GM18861 (cell line): Measurements from ENCODE around the gene IFNA13.

Source experiments
- ATAC-seq: cut with Tn5 transposase; IDR thresholded peaks from one replicate; pipeline ENCODE4 v1.9.1; 2021; ENCODE audit not compliant: unreplicated experiment

Gene IFNA13

GRCh38 chr9:21362287-21362686 lies 5.6 kb downstream of the IFNA13 start:
- no peak for ATAC-seq

DNA sequence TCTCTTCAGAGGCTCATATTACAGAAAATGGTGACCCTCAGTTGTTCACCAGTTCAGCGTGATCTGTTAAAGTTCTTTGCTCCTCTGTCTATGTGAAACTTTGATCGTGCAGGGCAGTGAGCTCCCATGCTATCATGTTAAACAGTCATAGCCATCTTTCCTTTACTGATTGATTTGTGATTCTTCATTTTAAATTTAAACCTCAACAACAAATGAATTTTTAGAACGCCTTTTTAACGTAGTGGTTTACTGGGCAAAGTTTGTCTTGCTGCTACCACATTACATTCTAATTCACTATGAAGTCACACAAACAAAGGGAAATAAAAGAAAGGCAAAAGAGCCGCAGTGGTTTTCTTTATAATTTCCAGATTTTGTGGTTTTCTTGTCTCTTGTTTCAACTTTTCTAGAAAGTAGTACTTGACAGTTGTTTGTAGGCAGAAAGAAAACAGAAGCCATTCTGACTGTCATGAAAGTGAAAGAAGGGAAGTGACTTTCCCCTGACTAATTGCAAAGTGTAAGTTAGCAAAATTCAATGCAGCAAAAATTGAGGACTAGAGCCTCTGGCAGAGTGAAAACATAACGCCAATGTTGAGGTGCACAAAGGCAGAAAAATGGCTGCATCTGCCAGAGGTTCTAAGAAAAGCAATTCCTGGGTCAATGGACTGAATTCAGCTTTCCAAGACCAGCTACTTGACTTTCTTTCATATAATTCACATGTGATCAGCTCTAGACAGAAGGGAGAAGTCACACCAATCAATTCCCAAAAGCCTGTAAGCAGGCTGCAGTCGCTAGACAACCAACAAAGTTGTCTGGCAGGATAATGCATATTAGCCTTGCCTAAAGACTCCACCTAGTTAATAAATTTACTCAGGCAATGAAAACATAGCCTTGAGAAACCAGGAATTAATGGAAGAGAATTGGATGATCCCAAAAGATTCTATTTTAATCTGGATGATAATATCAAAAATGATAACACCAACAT lies 10.1 kb downstream of the IFNA13 start:
- peak; percentile 96 for ATAC-seq

DNA sequence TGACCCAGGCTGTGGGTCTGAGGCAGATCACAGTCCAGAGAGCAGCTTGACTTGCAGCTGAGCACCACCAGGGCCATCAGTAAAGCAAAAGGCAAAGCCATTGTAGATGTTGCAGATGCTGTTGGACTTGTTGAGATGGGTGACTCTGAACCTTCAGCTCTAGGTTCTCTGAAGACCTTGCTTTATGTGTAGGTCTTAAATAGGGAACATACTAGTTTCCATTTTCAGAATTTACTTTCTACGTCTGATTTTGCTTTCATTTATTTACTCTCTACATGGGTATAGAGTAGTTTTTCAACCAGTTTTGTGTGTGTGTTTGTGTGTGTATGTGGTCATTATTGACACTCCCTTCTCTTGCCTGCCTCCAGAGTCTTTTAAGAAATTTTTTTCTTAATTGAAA lies 17.1 kb downstream of the IFNA13 start, which contains the start of gene IFNA6:
Gene IFNA6, minus strand, starts transcription at position 101 of the 400 bp plus-strand sequence. Its CDS starts 0 bp downstream, at position 101.
- ATAC-seq: no peak

DNA sequence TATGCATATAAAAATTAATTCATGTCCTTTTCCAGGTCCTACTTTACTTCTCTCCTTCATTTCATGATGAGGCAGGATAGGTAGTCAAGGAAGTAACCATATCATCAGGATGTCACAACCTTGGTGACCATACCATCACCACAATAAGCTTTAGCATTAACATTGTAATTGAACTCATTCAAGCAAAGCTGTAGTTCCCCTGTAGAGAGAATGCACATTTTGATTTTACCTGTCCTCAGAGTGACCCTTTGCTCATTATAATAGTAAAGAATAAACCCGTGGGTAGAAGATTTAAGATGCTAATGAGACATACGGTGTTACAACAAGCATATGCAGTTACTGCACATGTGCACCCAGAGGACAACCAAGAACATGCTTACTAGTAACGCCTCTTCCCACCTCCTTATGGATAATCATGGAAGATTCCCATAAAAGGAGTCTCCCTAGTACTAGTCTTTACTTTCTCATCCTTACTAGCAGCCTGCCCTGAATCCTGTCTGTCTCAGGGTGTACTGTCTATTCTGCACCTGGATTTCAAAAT lies 19.4 kb downstream of the IFNA13 start:
- ATAC-seq: no peak

- no peak for ATAC-seq
Measured at GRCh38 chr9:21340735-21341134, 27.1 kb downstream of the IFNA13 start.

GRCh38 chr9:21336457-21336856 lies 31.4 kb downstream of the IFNA13 start:
- no peak for ATAC-seq

DNA sequence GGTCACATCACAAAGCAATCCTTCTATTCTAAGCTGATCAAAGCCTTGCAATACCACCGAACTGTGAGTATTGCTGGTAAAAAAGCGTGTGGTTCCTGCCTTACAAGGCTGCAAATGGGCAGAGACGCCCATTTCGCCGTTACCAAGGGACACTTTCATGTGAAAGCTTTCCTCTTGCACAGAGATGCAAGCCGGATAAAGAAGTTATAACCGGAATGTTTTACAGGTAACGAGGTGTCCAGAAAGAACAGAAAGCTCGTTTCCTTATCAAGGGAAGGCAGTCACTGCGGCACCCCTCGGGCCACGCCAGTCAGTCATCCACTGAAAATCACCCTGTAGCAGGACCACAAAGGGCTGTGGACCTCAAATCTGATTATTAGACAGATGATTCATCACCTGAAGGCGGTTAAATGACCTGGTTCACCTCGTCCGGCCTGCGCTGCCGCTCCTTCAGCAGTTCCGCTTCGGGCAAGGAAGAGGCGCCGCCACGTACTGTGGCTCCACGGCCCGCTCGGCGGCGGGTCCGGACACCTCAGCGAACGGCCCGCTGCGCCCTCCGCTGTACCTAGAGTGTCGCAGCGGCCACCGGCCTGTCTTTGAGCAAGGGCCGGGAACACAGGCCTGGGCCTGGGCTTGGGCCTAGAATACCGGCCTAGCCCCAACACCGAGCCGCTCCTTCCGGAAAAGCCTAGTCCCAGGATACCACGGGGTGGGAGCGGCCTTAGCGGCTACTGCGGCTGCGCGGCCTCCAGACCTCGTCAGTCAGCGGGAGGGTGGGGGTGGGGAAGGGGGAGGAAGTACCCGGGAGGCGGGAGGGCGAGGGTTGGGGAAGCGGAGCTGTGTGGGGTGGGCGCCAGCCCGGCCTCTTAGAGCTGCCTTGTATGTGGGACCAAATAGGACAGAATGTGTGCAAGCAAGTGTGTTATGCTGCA lies 32.9 kb downstream of the IFNA13 start, which contains the start of gene KLHL9:
Gene KLHL9, minus strand, starts transcription at position 704 of the 932 bp plus-strand sequence. Its CDS starts 545 bp downstream, at position 159.
- ATAC-seq: peak; percentile 79

DNA sequence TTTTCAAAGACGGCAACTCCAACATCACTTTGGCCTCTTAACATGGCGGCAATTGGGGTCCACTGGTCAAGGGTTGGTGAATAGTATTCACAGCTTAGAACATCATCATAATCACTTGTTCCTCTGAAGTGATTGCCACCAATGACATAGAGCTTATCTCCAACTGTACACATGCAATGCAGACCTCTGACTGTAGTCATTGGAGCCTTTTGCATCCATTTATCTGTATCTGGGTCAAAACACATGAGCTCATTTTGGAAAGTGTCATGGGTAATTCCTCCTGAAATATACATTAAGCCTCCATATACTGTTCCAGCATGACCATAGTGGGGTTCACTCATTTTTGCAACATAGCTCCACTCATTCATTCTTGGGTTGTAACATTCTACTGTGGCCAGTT lies 34.6 kb downstream of the IFNA13 start:
- no peak for ATAC-seq

DNA sequence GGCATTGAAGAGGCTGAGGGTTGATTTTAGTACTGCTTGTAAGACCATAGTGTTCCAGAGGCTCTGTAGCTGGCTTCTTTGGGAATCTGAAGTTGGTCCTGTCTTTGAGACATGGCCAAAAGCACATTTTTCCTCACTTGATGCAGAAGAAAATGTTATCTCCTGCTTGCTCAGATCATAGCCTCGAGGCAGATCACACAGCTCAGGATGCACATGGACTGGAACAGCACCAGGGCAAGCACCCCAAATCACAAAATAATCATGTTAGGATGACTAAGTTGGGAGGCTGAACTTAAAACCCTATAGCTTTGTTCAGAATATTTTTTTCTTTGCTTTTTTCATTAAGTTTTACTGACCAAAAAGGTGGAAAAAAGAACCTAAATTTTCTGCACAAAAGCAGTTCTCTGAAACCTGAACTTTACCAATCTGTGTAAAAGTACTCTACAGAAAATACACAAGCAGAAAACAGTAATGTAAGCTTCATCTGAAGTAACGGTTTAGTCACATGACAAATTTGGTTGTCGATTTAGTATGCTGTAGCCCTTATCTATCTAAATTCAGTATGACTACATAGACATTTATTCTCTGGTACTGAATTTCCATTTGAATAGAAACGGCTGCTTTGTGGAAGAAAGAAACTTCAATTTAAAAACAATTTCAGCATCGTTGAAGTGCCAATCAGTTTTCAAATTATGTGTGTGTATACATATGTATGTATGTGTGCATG lies 36.0 kb downstream of the IFNA13 start:
- no peak for ATAC-seq

DNA sequence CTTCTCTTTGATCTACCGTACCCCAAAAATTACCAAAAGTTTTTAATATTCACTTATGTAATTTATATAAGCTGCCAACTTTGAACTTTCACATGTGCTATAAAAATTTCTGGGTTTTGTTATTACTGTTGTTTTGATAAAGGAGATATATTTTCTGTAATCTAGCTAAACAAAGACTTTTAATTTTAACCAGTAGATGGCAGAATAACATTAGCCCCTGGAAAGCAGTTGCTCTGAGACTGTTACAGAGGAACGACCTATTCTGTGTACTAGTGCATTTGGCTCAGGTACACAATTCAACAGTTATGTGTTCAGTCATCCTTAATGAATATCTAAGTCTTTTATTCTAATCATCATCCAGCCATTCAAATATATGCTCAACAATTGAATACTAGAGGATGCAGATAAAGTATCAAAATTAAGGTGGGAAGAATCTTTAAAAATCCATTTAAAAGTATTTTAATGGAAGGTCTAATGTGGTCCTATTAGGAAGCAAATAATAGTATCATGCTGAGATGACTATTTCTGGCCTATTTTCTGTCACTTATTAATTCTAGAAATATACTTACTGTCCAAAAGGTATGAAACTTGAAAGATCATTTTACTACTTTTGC lies 41.2 kb downstream of the IFNA13 start:
- peak; percentile 81 for ATAC-seq

DNA sequence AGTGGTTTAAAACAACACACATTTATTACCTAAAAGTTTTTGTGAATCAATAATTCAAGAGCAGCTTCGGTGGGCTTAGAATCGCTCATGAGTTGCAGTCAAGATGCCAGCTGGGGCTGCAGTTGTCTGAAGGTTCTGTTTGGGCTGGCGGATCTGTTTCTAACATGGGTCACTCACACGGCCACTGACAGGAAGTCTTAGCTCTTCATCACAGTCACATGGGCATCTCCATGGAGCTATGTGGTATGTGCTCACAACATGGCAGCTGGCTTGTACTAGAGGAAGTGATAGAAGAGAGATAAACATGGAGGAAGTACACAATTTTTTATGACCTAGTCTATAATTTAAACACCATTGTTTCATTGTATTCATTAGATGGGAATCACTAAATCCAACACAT lies 43.8 kb downstream of the IFNA13 start:
- no peak for ATAC-seq

DNA sequence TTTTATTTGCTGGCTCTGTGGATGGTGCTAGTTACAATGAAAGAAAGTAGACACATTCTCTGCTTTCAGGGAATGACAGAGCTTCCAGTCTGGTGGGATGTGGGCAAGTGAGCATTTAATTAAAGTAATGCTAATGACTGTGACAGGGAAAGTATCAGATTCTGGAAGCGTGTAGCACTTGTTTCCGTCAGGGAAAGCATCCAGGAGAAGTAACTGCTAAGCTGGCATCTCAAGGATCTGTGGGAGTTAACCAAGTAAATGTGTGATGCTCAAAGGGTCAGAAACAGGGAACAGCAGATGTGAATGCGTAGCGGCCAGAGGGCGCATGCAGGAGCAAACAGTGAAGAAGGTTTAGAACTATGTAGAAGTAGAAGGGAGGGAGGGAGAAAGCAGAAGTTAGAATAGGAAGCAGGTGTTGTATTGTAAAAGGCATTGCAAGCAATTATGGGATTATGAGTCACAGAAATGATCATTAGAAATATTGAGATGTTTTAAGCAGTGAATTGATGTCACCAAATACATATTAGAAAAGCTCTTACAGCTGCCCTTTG lies 44.9 kb downstream of the IFNA13 start:
- no peak for ATAC-seq

- no peak for ATAC-seq
Measured at GRCh38 chr9:21320465-21320864, 47.4 kb downstream of the IFNA13 start.

DNA sequence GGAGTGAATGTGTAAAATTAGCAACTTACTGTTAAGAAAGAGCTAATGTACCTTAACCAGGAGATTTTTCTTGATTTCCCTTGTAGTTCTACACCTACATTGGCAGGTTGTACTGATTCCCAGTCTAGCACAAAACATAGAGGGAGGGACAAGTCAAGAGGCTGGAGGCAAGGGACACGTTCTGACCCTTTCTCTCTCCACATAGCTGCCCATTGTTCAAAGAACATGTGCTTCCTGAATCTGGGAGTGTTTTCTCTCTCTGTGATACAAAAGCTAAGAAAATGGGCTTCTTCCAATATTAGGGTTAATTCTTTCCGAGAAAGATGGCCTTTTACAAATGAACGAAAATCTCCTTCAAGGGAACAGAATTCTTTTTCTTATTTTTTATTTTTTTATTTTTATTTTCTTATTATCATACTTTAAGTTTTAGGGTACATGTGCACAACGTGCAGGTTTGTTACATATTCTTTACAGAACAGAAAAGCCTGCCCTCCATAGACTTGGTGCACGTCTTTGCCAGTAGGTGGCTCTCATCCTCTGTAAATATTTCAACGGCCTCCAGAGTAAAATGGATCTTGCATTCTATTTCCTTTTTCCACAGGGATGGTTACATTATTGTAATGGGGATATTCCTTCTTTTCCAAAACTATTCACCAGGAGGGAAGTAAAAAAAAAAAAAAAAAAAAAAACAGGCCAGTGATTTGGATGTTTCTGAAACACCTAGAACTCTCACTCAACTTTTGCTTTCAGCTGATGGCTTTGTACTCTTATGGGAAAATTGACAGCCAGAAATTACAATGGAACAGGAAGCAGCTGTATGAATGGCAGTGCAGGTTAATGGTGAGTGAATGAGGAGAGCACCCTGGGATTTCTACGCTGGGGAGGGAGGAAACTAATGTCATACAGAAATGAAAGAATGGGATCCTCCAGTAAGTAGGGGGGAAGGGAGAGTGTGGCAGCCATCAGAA lies 49.6 kb downstream of the IFNA13 start:
- ATAC-seq: peak; percentile 55
